Gastroesophageal sphincter (tissue), 3 donors: ENCODE data around the gene KXD1.

Source experiments
- EP300 ChIP-seq: sonication (generic); formaldehyde crosslinking; IDR thresholded peaks from one replicate; pipeline ENCODE4 v1.6.1; 2017; ENCODE audit warnings: antibody characterized with exemption, mild to moderate bottlenecking
- POLR2A ChIP-seq, 2 donors: fragments of 450-650 bp; IDR thresholded peaks; one replicate each; pipeline ENCODE4 v1.6.1; 2017; ENCODE audit warnings: antibody characterized with exemption in 2 of 2, mild to moderate bottlenecking in 2 of 2, moderate library complexity in 1 of 2
- POLR2AphosphoS5 ChIP-seq: sonication (generic); formaldehyde crosslinking; IDR thresholded peaks from one replicate; pipeline ENCODE4 v1.6.1; 2017; ENCODE audit warnings: antibody characterized with exemption
- TF ChIP-seq, protein P1 (sequence below), 4 experiments: fragments of 200-600 bp in 2 of 4; fragments of 450-650 bp in 2 of 4; sonication (generic) in 1 of 4; IDR thresholded peaks; one replicate each; pipeline ENCODE4 v1.5.1; 2017 to 2019; ENCODE audit warnings: antibody characterized with exemption in 4 of 4, mild to moderate bottlenecking in 2 of 4, moderate library complexity in 2 of 4

DNA sequence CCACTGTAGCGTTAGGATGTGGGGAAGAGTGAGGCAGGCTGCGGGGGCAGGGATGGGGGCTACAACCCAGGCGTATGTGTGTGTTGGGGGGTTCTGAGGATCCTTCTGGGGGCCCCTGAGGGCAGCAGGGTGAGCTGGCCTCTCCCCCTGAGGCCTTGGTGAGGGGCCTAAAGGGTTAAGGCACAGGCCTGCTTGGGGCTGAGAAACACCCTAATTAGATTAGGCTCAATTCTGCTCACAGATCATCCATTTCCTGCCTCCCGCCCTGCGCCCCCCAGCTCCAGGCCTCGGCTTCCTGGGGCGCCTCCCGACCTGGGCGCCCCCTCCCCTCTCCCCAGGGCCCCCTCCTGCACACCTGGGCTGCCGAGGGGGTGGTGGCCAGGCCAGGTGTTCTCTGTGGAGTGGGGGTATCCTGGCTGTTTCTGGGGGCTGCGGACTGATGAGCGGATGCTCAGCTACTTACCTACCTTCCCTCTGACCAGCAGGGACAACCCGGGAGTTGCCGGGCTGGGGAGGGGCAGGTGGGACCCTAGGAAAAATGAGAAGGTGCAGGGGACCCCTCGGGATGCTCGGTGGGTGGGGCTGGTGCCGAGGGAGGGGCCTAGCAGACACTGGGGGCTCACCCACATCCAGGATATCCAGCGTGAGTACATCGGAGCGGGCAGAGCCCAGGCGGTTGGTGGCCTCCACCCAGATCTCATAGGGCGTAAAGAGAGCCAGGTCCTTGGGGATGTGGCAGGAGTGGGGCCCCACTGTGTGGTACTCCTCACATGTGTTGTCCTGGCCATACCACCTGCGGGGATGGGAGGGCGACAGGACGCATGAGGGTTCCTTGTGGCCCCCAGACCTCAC is 40.4 kb downstream of the KXD1 start:
- TF ChIP-seq, protein P1, sequence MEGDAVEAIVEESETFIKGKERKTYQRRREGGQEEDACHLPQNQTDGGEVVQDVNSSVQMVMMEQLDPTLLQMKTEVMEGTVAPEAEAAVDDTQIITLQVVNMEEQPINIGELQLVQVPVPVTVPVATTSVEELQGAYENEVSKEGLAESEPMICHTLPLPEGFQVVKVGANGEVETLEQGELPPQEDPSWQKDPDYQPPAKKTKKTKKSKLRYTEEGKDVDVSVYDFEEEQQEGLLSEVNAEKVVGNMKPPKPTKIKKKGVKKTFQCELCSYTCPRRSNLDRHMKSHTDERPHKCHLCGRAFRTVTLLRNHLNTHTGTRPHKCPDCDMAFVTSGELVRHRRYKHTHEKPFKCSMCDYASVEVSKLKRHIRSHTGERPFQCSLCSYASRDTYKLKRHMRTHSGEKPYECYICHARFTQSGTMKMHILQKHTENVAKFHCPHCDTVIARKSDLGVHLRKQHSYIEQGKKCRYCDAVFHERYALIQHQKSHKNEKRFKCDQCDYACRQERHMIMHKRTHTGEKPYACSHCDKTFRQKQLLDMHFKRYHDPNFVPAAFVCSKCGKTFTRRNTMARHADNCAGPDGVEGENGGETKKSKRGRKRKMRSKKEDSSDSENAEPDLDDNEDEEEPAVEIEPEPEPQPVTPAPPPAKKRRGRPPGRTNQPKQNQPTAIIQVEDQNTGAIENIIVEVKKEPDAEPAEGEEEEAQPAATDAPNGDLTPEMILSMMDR (IDR thresholded peaks at IDR 0.05), result no peak
- TF ChIP-seq POLR2A (IDR thresholded peaks at IDR 0.05) (no peak), POLR2AphosphoS5 (no peak), EP300 (no peak)
